GM12878 (cell line): ENCODE results near the gene LONP1. TPM values are rescaled to one million over a fixed set of nuclear protein-coding genes. Genes with fewer than 3 reads are reported as not detected.

Experiments used
- CEBPB ChIP-seq, 2 experiments: fragments of 150-350 bp in 1 of 2; IDR thresholded peaks; 2 replicates each; pipeline ENCODE4 v1.6.1; 2012 to 2014; ENCODE audit warnings: low read depth in 2 of 2, low read length in 2 of 2, borderline replicate concordance in 1 of 2, inconsistent platforms in 1 of 2
- FOXK2 ChIP-seq: fragments of 450-650 bp; IDR thresholded peaks from 2 replicates; pipeline ENCODE4 v1.6.1; 2017; ENCODE audit warnings: mild to moderate bottlenecking, moderate library complexity
- MYB ChIP-seq: fragments of 150-350 bp; IDR thresholded peaks from 2 replicates; pipeline ENCODE4 v1.6.1; 2014; ENCODE audit warnings: mild to moderate bottlenecking, low read depth, low read length, borderline replicate concordance
- ZNF24 ChIP-seq: fragments of 450-650 bp; IDR thresholded peaks from 2 replicates; pipeline ENCODE4 v1.6.1; 2017; ENCODE audit warnings: antibody characterized with exemption, mild to moderate bottlenecking
- ZNF274 ChIP-seq: IDR thresholded peaks from one replicate; pipeline ENCODE4 v1.8.0; 2011; ENCODE audit not compliant: insufficient read length, insufficient read depth
- ZSCAN29 ChIP-seq: fragments of 450-650 bp; IDR thresholded peaks from 2 replicates; pipeline ENCODE4 v1.6.1; 2017; ENCODE audit warnings: mild to moderate bottlenecking, moderate library complexity
- polyA plus RNA-seq, 11 experiments: library from polyadenylated mRNA; depleted of rRNA in 4 of 11; unstranded in 6 of 11; stranded (reverse) in 5 of 11; fragments of >200 nt; fragmentation: Nextera tagmentation in 4 of 11; fragmentation: Illumina TruSeq in 1 of 11; extraction: Ambion mirVana in 4 of 11; extraction: Trizol in 1 of 11; gene quantifications; 1 replicate in 1 of 11; 2 replicates in 10 of 11; pipeline versions ENCODE4 v1.2.1 to v1.2.3, GENCODE V29; 2011 to 2016; ENCODE audit warnings: inconsistent platforms in 2 of 11, missing spikeins in 2 of 11, low read depth in 1 of 11
- total RNA-seq, 4 experiments: library from RNA; depleted of rRNA in 3 of 4; stranded (reverse); fragments of >200 nt in 3 of 4; fragmentation: Illumina TruSeq in 1 of 4; extraction: Trizol in 1 of 4; gene quantifications; 2 replicates each; pipeline versions ENCODE4 v1.2.1 to v1.2.3, GENCODE V29; 2013 to 2021
- TF ChIP-seq, protein P1 (sequence below): IDR thresholded peaks from 2 replicates; pipeline ENCODE4 v1.6.1; 2012; ENCODE audit warnings: low read length, inconsistent platforms
- TF ChIP-seq, protein P2 (sequence below): IDR thresholded peaks from 2 replicates; pipeline ENCODE4 v1.6.1; 2012; ENCODE audit warnings: low read depth, low read length, improper control_type of control experiment
- TF ChIP-seq, protein P3 (sequence below): fragments of 450-650 bp; formaldehyde crosslinking; IDR thresholded peaks from 2 replicates; pipeline ENCODE4 v1.4.0; 2022; ENCODE audit warnings: mild to moderate bottlenecking, moderate library complexity

LONP1 gene
- total and polyA plus RNA-seq, 10 of the 15 experiments (the other 5 are each of a cell fraction or from before 2014, with no cell fraction given): 0.61 to 136 (median 59.5) TPM

DNA sequence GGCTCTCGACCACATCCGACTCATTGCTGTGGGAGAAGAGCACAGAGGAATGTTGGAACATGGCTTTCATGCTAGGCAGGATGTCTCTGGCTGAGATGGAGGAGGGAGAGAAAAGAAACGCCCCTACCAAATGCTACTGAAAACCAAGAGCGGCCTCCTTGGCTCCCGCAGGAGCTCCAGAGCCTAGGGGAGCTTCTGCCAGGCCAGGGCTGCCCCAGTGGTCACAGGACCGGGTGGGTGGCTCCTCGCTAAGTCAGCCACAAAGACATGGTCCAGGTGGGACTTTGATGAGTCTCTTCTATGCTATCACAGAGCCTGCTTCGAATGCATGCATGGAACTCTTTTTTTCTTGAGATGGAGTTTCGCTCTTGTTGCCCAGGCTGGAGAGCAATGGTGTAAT is 6.7 kb downstream of the LONP1 start (continued):
- TF ChIP-seq ZSCAN29: no peak
- TF ChIP-seq CEBPB (IDR thresholded peaks at IDR 0.05; ENCODE audit: borderline replicate concordance in 1 of 2, low read depth in 2 of 2, low read length in 2 of 2): no peak
- no peak for TF ChIP-seq MYB
- TF ChIP-seq FOXK2: no peak
- TF ChIP-seq, protein P1, sequence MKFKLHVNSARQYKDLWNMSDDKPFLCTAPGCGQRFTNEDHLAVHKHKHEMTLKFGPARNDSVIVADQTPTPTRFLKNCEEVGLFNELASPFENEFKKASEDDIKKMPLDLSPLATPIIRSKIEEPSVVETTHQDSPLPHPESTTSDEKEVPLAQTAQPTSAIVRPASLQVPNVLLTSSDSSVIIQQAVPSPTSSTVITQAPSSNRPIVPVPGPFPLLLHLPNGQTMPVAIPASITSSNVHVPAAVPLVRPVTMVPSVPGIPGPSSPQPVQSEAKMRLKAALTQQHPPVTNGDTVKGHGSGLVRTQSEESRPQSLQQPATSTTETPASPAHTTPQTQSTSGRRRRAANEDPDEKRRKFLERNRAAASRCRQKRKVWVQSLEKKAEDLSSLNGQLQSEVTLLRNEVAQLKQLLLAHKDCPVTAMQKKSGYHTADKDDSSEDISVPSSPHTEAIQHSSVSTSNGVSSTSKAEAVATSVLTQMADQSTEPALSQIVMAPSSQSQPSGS: no peak
- TF ChIP-seq, protein P2, sequence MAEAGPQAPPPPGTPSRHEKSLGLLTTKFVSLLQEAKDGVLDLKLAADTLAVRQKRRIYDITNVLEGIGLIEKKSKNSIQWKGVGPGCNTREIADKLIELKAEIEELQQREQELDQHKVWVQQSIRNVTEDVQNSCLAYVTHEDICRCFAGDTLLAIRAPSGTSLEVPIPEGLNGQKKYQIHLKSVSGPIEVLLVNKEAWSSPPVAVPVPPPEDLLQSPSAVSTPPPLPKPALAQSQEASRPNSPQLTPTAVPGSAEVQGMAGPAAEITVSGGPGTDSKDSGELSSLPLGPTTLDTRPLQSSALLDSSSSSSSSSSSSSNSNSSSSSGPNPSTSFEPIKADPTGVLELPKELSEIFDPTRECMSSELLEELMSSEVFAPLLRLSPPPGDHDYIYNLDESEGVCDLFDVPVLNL: no peak
- TF ChIP-seq ZNF24: no peak
- TF ChIP-seq, protein P3, sequence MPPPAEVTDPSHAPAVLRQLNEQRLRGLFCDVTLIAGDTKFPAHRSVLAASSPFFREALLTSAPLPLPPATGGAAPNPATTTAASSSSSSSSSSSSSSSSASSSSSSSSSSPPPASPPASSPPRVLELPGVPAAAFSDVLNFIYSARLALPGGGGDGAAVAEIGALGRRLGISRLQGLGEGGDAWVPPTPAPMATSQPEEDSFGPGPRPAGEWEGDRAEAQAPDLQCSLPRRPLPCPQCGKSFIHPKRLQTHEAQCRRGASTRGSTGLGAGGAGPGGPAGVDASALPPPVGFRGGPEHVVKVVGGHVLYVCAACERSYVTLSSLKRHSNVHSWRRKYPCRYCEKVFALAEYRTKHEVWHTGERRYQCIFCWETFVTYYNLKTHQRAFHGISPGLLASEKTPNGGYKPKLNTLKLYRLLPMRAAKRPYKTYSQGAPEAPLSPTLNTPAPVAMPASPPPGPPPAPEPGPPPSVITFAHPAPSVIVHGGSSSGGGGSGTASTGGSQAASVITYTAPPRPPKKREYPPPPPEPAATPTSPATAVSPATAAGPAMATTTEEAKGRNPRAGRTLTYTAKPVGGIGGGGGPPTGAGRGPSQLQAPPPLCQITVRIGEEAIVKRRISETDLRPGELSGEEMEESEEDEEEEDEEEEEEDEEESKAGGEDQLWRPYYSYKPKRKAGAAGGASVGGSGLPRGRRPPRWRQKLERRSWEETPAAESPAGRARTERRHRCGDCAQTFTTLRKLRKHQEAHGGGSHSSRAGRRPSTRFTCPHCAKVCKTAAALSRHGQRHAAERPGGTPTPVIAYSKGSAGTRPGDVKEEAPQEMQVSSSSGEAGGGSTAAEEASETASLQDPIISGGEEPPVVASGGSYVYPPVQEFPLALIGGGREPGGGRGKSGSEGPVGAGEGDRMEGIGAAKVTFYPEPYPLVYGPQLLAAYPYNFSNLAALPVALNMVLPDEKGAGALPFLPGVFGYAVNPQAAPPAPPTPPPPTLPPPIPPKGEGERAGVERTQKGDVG (CRISPR knock-in tag): no peak
- no peak for TF ChIP-seq ZNF274
- TF ChIP-seq, all 136 proteins: peak for 0
